BJ (cell line): ENCODE results near the gene SLC26A11. TPM values are rescaled to one million over a fixed set of nuclear protein-coding genes. Genes with fewer than 3 reads are reported as not detected.

Experiments
- CTCF ChIA-PET: fragments of 350-600 bp; formaldehyde crosslinking; extraction: SDS; loops from one replicate; lab custom pipeline; 2021; ENCODE audit warnings: antibody characterized with exemption, inconsistent platforms; lab: Yijun Ruan, JAX
- POLR2A ChIA-PET: fragments of 300-600 bp; sonication (Branson Sonifier 250); formaldehyde crosslinking; extraction: SDS; loops from one replicate; lab custom pipeline; 2021; ENCODE audit warnings: antibody characterized with exemption; lab: Charles Lee
- DNase-seq: peaks from one replicate; pipeline ENCODE4 v3.0.0-alpha.2; 2011; ENCODE audit warnings: low read depth
- H3K27me3 ChIP-seq: 2 replicates; pipeline ENCODE4 v1.6.0; 2011; ENCODE audit warnings: low read length; ENCODE audit not compliant: control insufficient read depth, insufficient read depth
- H3K36me3 ChIP-seq: 2 replicates; pipeline ENCODE4 v1.5.1; 2011; ENCODE audit warnings: low read length; ENCODE audit not compliant: control insufficient read depth, insufficient read depth
- H3K4me3 ChIP-seq: 2 replicates; pipeline ENCODE4 v1.5.1; 2011; ENCODE audit warnings: low read depth, mild to moderate bottlenecking, control low read depth, low read length
- CTCF ChIP-seq: IDR thresholded peaks from 2 replicates; pipeline ENCODE4 v1.5.1; 2011; ENCODE audit warnings: low read depth, mild to moderate bottlenecking, control low read depth, inconsistent platforms, low read length, moderate library complexity; ENCODE audit not compliant: insufficient read depth
- polyA plus RNA-seq: library from polyadenylated mRNA; depleted of rRNA; stranded (reverse); fragments of >200 nt; gene quantifications from 2 replicates; pipeline ENCODE4 v1.2.3, GENCODE V29; 2011

Gene SLC26A11
- polyA plus RNA-seq, 1 experiment, result 17.1 TPM

GRCh38 chr17:80189611-80190010 lies 30.6 kb upstream of the SLC26A11 start:
- H3K4me3 ChIP-seq, result no peak overlapping the region
- CTCF ChIA-PET, result interaction anchor here (0.6 kb wide), 1 partner anchor 87 kb away, joined by 4 read pairs; no protein-coding TSS in a partner anchor
- TF ChIP-seq CTCF, result no peak
- POLR2A ChIA-PET, result no interaction called here
- H3K27me3 ChIP-seq, result peaks cover 4% of the 10 kb centered on the region
- DNase-seq, result no peak
- H3K36me3 ChIP-seq, result no peaks in the 10 kb centered on the region

- Histone ChIP-seq H3K36me3 (no peaks in the 10 kb centered on the region), H3K27me3 (peaks cover 4% of the 10 kb centered on the region), H3K4me3 (no peak overlapping the region)
- CTCF ChIA-PET, result no interaction called here
- POLR2A ChIA-PET, result no interaction called here
- DNase-seq, result no peak
- no peak for TF ChIP-seq CTCF
Measured at GRCh38 chr17:80190716-80191115, 29.5 kb upstream of the SLC26A11 start.

GRCh38 chr17:80191192-80191591 lies 29.0 kb upstream of the SLC26A11 start:
- POLR2A ChIA-PET, result no interaction called here

GRCh38 chr17:80191865-80192661 lies 28.2 kb upstream of the SLC26A11 start:
- Histone ChIP-seq H3K27me3 (peaks cover 4% of the 10 kb centered on the region), H3K4me3 (no peak overlapping the region), H3K36me3 (no peaks in the 10 kb centered on the region)
- POLR2A ChIA-PET, result no interaction called here
- no peak for TF ChIP-seq CTCF
- no peak for DNase-seq
- CTCF ChIA-PET, result interaction anchor here (0.7 to 1.5 kb wide), 4 partner anchors 35 to 109 kb away, joined by 3 read pairs; no protein-coding TSS in a partner anchor

More at GRCh38 chr17:80191192-80191591, 29.0 kb upstream of the SLC26A11 start:
- no peak overlapping the region for H3K4me3 ChIP-seq
- CTCF ChIA-PET, result interaction anchor here (0.7 to 1.0 kb wide), 3 partner anchors 61 to 108 kb away, joined by 3 read pairs; no protein-coding TSS in a partner anchor
- peaks cover 4% of the 10 kb centered on the region for H3K27me3 ChIP-seq
- H3K36me3 ChIP-seq, result no peaks in the 10 kb centered on the region
- no peak for TF ChIP-seq CTCF
- no peak for DNase-seq

GRCh38 chr17:80195141-80195540 lies 25.1 kb upstream of the SLC26A11 start:
- Histone ChIP-seq H3K36me3 (no peaks in the 10 kb centered on the region), H3K27me3 (peaks cover 4% of the 10 kb centered on the region), H3K4me3 (no peak overlapping the region)
- ChIA-PET POLR2A (no interaction called here), CTCF (interaction anchor here (0.7 to 2.9 kb wide), 25 partner anchors 8 to 214 kb away, joined by 3 to 44 read pairs (median 4); no protein-coding TSS in a partner anchor)
- TF ChIP-seq CTCF, result no peak
- no peak for DNase-seq
